HepG2 (cell line): ENCODE measurements around the gene MBLAC2. TPM values are rescaled to one million over a fixed set of nuclear protein-coding genes. Genes with fewer than 3 reads are reported as not detected.

Source experiments
- AKAP8 ChIP-seq: sonication (generic); formaldehyde crosslinking; IDR thresholded peaks from 2 replicates; pipeline ENCODE4 v1.5.1; 2020; ENCODE audit warnings: mild to moderate bottlenecking, missing genetic modification reagents
- ATAD3A ChIP-seq: sonication (generic); formaldehyde crosslinking; IDR thresholded peaks from 2 replicates; pipeline ENCODE4 v1.4.0; 2020; ENCODE audit warnings: missing genetic modification reagents
- CENPX ChIP-seq: sonication (generic); formaldehyde crosslinking; IDR thresholded peaks from 2 replicates; pipeline ENCODE4 v1.9.0; 2021; ENCODE audit warnings: mild to moderate bottlenecking, missing genetic modification reagents, moderate library complexity
- EP300 ChIP-seq, 3 experiments: sonication (generic) in 1 of 3; formaldehyde crosslinking in 1 of 3; IDR thresholded peaks; 2 replicates each; pipeline versions ENCODE4 v1.5.1 to v1.6.1; 2011 to 2020; ENCODE audit warnings: low read depth in 2 of 3, low read length in 2 of 3, borderline replicate concordance in 1 of 3, improper control_type of control experiment in 1 of 3, mild to moderate bottlenecking in 1 of 3, missing genetic modification reagents in 1 of 3, moderate library complexity in 1 of 3
- KLF16 ChIP-seq, 2 experiments: sonication (generic) in 1 of 2; formaldehyde crosslinking in 1 of 2; IDR thresholded peaks; 2 replicates each; pipeline versions ENCODE4 v1.6.1 to v1.8.0; 2016 to 2023; ENCODE audit warnings: missing genetic modification reagents in 2 of 2, missing compliant biosample characterization in 1 of 2
- RAD51 ChIP-seq: fragments of 450-650 bp; IDR thresholded peaks from 2 replicates; pipeline ENCODE4 v1.6.1; 2016; ENCODE audit warnings: borderline replicate concordance
- SALL2 ChIP-seq: sonication (generic); formaldehyde crosslinking; IDR thresholded peaks from 2 replicates; pipeline ENCODE4 v1.8.1; 2023; ENCODE audit warnings: mild to moderate bottlenecking, missing genetic modification reagents, inconsistent platforms
- ZNF282 ChIP-seq: fragments of 450-650 bp; IDR thresholded peaks from 2 replicates; pipeline ENCODE4 v1.6.1; 2018; ENCODE audit not compliant: partially characterized antibody
- polyA plus RNA-seq, 8 experiments: library from polyadenylated mRNA; depleted of rRNA in 3 of 8; stranded (reverse) in 7 of 8; unstranded in 1 of 8; fragments of >200 nt; fragmentation: Illumina TruSeq in 4 of 8; extraction: Trizol in 4 of 8; gene quantifications; 2 replicates each; pipeline versions ENCODE4 v1.2.1 to v1.2.3, GENCODE V29; 2011 to 2016; ENCODE audit warnings: low read depth in 4 of 8, missing spikeins in 1 of 8, mixed read lengths in 1 of 8; ENCODE audit not compliant: insufficient read depth in 1 of 8
- total RNA-seq, 5 experiments: library from RNA; depleted of rRNA; stranded (reverse); fragments of >200 nt; fragmentation: Illumina TruSeq; extraction: Trizol; gene quantifications; 2 replicates each; pipeline ENCODE4 v1.2.3, GENCODE V29; 2016; ENCODE audit warnings: low read depth in 1 of 5
- TF ChIP-seq, protein P1 (sequence below): sonication (generic); formaldehyde crosslinking; IDR thresholded peaks from 2 replicates; pipeline ENCODE4 v1.4.0; 2020; ENCODE audit warnings: missing genetic modification reagents, borderline replicate concordance
- TF ChIP-seq, protein P2 (sequence below): IDR thresholded peaks from 2 replicates; pipeline ENCODE4 v1.6.1; 2016; ENCODE audit warnings: low read depth, missing genetic modification reagents, missing compliant biosample characterization
- TF ChIP-seq, protein P3 (sequence below): sonication (generic); formaldehyde crosslinking; IDR thresholded peaks from 2 replicates; pipeline ENCODE4 v1.9.0; 2022; ENCODE audit warnings: missing genetic modification reagents, mild to moderate bottlenecking, borderline replicate concordance
- TF ChIP-seq, protein P4 (sequence below): sonication (generic); formaldehyde crosslinking; IDR thresholded peaks from 2 replicates; pipeline ENCODE4 v1.4.0; 2020; ENCODE audit warnings: low read depth, mild to moderate bottlenecking, missing genetic modification reagents

MBLAC2 gene
- total and polyA plus RNA-seq, 2 of the 13 experiments (the other 11 are each of a cell fraction or from before 2014, with no cell fraction given), result 2.9 to 4.1 TPM

DNA sequence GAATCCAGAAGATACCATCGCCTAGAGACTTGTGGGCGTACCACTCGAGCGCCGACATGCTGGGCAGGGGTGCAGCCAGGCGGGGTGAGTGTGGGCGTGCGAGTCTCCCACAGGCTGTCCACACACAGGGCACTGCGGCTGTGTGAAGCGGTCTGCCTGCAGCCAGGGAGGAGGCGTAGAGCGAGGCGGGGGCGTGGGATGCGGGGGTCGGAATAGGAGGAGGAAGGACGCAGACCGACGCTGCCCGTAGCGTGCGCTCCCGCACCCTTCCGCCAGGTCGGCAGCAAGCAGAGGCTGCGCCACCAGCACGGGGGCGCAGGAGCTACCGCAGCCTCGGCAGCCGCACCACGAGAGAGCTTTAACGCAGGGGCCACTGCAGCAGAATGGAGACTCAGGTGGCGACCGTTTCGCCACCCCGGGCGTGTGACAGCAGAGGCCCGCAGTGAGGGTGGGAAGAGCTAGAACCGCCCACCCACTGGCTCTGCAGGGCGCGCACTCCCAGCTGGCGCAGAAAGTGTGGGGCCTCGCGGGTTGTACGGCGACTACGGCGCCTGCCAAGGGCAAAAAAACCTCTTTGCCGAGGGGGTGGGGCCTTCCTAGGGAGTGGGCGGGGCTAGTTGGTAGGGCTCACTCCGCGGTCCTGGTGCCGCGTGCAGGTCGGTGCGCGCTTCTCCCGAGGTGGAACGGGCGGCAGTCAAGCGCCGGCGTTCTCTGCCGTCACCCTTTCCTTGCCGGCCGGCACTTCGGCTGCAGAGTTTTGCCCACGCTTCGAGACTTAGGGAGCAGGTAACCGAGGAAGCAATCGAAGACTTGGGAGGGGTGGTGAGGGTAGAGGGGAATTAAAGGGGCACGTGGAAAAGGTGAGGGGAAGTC lies at the start of gene MBLAC2, which contains the start of gene POLR3G (continued):
- no peak for TF ChIP-seq CENPX
- TF ChIP-seq, protein P1, sequence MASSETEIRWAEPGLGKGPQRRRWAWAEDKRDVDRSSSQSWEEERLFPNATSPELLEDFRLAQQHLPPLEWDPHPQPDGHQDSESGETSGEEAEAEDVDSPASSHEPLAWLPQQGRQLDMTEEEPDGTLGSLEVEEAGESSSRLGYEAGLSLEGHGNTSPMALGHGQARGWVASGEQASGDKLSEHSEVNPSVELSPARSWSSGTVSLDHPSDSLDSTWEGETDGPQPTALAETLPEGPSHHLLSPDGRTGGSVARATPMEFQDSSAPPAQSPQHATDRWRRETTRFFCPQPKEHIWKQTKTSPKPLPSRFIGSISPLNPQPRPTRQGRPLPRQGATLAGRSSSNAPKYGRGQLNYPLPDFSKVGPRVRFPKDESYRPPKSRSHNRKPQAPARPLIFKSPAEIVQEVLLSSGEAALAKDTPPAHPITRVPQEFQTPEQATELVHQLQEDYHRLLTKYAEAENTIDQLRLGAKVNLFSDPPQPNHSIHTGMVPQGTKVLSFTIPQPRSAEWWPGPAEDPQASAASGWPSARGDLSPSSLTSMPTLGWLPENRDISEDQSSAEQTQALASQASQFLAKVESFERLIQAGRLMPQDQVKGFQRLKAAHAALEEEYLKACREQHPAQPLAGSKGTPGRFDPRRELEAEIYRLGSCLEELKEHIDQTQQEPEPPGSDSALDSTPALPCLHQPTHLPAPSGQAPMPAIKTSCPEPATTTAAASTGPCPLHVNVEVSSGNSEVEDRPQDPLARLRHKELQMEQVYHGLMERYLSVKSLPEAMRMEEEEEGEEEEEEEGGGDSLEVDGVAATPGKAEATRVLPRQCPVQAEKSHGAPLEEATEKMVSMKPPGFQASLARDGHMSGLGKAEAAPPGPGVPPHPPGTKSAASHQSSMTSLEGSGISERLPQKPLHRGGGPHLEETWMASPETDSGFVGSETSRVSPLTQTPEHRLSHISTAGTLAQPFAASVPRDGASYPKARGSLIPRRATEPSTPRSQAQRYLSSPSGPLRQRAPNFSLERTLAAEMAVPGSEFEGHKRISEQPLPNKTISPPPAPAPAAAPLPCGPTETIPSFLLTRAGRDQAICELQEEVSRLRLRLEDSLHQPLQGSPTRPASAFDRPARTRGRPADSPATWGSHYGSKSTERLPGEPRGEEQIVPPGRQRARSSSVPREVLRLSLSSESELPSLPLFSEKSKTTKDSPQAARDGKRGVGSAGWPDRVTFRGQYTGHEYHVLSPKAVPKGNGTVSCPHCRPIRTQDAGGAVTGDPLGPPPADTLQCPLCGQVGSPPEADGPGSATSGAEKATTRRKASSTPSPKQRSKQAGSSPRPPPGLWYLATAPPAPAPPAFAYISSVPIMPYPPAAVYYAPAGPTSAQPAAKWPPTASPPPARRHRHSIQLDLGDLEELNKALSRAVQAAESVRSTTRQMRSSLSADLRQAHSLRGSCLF (CRISPR knock-in tag), result no peak
- TF ChIP-seq, protein P2, sequence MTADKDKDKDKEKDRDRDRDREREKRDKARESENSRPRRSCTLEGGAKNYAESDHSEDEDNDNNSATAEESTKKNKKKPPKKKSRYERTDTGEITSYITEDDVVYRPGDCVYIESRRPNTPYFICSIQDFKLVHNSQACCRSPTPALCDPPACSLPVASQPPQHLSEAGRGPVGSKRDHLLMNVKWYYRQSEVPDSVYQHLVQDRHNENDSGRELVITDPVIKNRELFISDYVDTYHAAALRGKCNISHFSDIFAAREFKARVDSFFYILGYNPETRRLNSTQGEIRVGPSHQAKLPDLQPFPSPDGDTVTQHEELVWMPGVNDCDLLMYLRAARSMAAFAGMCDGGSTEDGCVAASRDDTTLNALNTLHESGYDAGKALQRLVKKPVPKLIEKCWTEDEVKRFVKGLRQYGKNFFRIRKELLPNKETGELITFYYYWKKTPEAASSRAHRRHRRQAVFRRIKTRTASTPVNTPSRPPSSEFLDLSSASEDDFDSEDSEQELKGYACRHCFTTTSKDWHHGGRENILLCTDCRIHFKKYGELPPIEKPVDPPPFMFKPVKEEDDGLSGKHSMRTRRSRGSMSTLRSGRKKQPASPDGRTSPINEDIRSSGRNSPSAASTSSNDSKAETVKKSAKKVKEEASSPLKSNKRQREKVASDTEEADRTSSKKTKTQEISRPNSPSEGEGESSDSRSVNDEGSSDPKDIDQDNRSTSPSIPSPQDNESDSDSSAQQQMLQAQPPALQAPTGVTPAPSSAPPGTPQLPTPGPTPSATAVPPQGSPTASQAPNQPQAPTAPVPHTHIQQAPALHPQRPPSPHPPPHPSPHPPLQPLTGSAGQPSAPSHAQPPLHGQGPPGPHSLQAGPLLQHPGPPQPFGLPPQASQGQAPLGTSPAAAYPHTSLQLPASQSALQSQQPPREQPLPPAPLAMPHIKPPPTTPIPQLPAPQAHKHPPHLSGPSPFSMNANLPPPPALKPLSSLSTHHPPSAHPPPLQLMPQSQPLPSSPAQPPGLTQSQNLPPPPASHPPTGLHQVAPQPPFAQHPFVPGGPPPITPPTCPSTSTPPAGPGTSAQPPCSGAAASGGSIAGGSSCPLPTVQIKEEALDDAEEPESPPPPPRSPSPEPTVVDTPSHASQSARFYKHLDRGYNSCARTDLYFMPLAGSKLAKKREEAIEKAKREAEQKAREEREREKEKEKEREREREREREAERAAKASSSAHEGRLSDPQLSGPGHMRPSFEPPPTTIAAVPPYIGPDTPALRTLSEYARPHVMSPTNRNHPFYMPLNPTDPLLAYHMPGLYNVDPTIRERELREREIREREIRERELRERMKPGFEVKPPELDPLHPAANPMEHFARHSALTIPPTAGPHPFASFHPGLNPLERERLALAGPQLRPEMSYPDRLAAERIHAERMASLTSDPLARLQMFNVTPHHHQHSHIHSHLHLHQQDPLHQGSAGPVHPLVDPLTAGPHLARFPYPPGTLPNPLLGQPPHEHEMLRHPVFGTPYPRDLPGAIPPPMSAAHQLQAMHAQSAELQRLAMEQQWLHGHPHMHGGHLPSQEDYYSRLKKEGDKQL (CRISPR knock-in tag), result peak; percentile 51; the same call in 1 of the 2 replicates
- peak; percentile 72 for TF ChIP-seq SALL2
- no peak for TF ChIP-seq ZNF282
- TF ChIP-seq KLF16 (CRISPR knock-in tag; IDR thresholded peaks at IDR 0.05), result peak in 1 of 2 experiments; percentile 92; a peak in 3 of 4 replicates
- TF ChIP-seq, protein P3, sequence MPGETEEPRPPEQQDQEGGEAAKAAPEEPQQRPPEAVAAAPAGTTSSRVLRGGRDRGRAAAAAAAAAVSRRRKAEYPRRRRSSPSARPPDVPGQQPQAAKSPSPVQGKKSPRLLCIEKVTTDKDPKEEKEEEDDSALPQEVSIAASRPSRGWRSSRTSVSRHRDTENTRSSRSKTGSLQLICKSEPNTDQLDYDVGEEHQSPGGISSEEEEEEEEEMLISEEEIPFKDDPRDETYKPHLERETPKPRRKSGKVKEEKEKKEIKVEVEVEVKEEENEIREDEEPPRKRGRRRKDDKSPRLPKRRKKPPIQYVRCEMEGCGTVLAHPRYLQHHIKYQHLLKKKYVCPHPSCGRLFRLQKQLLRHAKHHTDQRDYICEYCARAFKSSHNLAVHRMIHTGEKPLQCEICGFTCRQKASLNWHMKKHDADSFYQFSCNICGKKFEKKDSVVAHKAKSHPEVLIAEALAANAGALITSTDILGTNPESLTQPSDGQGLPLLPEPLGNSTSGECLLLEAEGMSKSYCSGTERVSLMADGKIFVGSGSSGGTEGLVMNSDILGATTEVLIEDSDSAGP (CRISPR knock-in tag), result peak; percentile 93; the same call in 1 of the 2 replicates
- TF ChIP-seq RAD51, result no peak
- TF ChIP-seq, protein P4, sequence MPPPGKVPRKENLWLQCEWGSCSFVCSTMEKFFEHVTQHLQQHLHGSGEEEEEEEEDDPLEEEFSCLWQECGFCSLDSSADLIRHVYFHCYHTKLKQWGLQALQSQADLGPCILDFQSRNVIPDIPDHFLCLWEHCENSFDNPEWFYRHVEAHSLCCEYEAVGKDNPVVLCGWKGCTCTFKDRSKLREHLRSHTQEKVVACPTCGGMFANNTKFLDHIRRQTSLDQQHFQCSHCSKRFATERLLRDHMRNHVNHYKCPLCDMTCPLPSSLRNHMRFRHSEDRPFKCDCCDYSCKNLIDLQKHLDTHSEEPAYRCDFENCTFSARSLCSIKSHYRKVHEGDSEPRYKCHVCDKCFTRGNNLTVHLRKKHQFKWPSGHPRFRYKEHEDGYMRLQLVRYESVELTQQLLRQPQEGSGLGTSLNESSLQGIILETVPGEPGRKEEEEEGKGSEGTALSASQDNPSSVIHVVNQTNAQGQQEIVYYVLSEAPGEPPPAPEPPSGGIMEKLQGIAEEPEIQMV (CRISPR knock-in tag), result no peak
- TF ChIP-seq EP300 (IDR thresholded peaks at IDR 0.05; ENCODE audit: low read depth in 2 of 2, low read length in 2 of 2), result 0 out of 4 replicates have a peak, but pooled peaks of 1 of the 2 experiments have one; percentile 30
- TF ChIP-seq EP300 (CRISPR knock-in tag; IDR thresholded peaks at IDR 0.05; ENCODE audit: borderline replicate concordance), result no peak; the same call in 1 of the 2 replicates
- no peak for TF ChIP-seq ATAD3A
- peak; percentile 65; the same call in 1 of the 2 replicates for TF ChIP-seq AKAP8 (CRISPR knock-in tag)
